ENCODE measurements around the gene MECP2. TPM values are rescaled to one million over a fixed set of nuclear protein-coding genes. Genes with fewer than 3 reads are reported as not detected.
A peak's percentile ranks its signal among the peaks of the same experiment; 100 is the strongest.

The MECP2 gene
- total and polyA plus RNA-seq, 2 of the 13 experiments (the other 11 are each of a cell fraction or from before 2014, with no cell fraction given), result 7.9 to 18.1 TPM

DNA sequence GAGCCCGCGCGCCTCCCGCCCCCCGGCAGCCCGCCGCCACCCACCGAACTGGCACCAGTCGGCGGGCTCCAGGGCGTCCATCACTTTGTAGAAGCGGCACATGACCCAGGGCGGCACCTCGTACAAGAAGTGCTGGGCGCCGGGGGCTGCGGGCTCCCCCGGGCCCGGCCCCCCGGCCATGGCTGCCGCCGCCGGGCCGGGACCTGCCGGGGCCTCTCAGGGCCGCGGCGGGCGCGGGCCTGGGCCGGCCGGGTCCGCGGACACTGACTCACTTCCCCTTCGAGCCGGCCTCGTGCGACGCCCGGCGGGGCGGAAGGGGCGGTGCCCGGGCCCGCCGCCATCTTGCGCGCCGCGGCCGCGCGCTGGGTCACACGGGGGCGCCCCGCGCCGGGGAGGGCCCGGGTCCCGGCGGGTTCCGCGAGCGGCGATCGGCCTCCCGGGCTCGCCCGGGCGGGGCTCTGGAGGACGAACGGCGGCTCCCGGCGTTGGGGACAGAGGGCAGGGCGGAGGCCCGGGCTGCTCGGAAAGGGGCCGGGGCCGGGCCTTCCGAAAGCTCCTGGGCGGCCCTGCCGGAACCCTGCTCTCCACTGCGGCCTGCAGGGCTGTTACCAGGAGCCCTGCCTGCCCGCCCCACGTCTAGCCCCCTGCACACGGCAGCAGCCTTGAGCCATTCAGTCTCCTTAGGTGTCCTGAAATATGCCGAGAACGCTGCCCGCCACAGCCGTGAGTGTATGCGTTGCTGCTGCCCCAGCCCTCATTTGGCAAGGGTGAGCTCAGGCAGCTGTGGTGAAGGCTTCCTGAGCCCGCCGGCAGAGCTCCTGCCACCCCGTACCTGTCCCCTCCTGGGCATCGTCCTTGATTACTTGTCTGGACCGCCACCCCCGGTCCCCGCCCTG lies 77.6 kb downstream of the MECP2 start, which contains the start of gene IRAK1 (continued):
- peak; percentile 61 for TF ChIP-seq ZFY (CRISPR knock-in tag; IDR thresholded peaks at IDR 0.05)
- TF ChIP-seq, protein P1, sequence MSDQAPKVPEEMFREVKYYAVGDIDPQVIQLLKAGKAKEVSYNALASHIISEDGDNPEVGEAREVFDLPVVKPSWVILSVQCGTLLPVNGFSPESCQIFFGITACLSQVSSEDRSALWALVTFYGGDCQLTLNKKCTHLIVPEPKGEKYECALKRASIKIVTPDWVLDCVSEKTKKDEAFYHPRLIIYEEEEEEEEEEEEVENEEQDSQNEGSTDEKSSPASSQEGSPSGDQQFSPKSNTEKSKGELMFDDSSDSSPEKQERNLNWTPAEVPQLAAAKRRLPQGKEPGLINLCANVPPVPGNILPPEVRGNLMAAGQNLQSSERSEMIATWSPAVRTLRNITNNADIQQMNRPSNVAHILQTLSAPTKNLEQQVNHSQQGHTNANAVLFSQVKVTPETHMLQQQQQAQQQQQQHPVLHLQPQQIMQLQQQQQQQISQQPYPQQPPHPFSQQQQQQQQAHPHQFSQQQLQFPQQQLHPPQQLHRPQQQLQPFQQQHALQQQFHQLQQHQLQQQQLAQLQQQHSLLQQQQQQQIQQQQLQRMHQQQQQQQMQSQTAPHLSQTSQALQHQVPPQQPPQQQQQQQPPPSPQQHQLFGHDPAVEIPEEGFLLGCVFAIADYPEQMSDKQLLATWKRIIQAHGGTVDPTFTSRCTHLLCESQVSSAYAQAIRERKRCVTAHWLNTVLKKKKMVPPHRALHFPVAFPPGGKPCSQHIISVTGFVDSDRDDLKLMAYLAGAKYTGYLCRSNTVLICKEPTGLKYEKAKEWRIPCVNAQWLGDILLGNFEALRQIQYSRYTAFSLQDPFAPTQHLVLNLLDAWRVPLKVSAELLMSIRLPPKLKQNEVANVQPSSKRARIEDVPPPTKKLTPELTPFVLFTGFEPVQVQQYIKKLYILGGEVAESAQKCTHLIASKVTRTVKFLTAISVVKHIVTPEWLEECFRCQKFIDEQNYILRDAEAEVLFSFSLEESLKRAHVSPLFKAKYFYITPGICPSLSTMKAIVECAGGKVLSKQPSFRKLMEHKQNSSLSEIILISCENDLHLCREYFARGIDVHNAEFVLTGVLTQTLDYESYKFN (CRISPR knock-in tag; conservative IDR thresholded peaks at IDR 0.05), result no peak
- TF ChIP-seq YY1 (IDR thresholded peaks at IDR 0.05; ENCODE audit: insufficient read depth, insufficient replicate concordance, low read depth, low read length), result peak; percentile 91
- TF ChIP-seq SRY (CRISPR knock-in tag; IDR thresholded peaks at IDR 0.05), result no peak
- TF ChIP-seq, protein P2, sequence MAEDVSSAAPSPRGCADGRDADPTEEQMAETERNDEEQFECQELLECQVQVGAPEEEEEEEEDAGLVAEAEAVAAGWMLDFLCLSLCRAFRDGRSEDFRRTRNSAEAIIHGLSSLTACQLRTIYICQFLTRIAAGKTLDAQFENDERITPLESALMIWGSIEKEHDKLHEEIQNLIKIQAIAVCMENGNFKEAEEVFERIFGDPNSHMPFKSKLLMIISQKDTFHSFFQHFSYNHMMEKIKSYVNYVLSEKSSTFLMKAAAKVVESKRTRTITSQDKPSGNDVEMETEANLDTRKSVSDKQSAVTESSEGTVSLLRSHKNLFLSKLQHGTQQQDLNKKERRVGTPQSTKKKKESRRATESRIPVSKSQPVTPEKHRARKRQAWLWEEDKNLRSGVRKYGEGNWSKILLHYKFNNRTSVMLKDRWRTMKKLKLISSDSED (CRISPR knock-in tag; IDR thresholded peaks at IDR 0.05), result no peak
- TF ChIP-seq ARHGAP35 (CRISPR knock-in tag; IDR thresholded peaks at IDR 0.05; ENCODE audit: borderline replicate concordance), result no peak
- TF ChIP-seq KLF13 (CRISPR knock-in tag; IDR thresholded peaks at IDR 0.05), result no peak
- TF ChIP-seq MAFG (CRISPR knock-in tag; IDR thresholded peaks at IDR 0.05), result no peak
- no peak for TF ChIP-seq ZFP36L2 (CRISPR knock-in tag; IDR thresholded peaks at IDR 0.05)
- TF ChIP-seq PPARG (CRISPR knock-in tag; conservative IDR thresholded peaks at IDR 0.05), result no peak
- no peak for TF ChIP-seq NAIF1 (CRISPR knock-in tag; IDR thresholded peaks at IDR 0.05; ENCODE audit: borderline replicate concordance)
- TF ChIP-seq MTF2 (CRISPR knock-in tag; IDR thresholded peaks at IDR 0.05; ENCODE audit: borderline replicate concordance), result no peak
- no peak for TF ChIP-seq ZNF772 (CRISPR knock-in tag; IDR thresholded peaks at IDR 0.05)
- TF ChIP-seq BHLHE40 (IDR thresholded peaks at IDR 0.05; ENCODE audit: low read length), result no peak
- no peak for TF ChIP-seq KMT2A (CRISPR knock-in tag; IDR thresholded peaks at IDR 0.05)
- TF ChIP-seq HDAC1 (CRISPR knock-in tag; IDR thresholded peaks at IDR 0.05), result no peak
- TF ChIP-seq, protein P3, sequence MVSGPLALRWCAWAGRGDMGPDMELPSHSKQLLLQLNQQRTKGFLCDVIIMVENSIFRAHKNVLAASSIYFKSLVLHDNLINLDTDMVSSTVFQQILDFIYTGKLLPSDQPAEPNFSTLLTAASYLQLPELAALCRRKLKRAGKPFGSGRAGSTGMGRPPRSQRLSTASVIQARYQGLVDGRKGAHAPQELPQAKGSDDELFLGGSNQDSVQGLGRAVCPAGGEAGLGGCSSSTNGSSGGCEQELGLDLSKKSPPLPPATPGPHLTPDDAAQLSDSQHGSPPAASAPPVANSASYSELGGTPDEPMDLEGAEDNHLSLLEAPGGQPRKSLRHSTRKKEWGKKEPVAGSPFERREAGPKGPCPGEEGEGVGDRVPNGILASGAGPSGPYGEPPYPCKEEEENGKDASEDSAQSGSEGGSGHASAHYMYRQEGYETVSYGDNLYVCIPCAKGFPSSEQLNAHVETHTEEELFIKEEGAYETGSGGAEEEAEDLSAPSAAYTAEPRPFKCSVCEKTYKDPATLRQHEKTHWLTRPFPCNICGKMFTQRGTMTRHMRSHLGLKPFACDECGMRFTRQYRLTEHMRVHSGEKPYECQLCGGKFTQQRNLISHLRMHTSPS (CRISPR knock-in tag; IDR thresholded peaks at IDR 0.05; ENCODE audit: low read depth), result no peak
- TF ChIP-seq GABPB1 (CRISPR knock-in tag; IDR thresholded peaks at IDR 0.05), result peak; percentile 19; the same call in 1 of the 2 replicates
- no peak for TF ChIP-seq PHF20 (CRISPR knock-in tag; IDR thresholded peaks at IDR 0.05)
- TF ChIP-seq, protein P4, sequence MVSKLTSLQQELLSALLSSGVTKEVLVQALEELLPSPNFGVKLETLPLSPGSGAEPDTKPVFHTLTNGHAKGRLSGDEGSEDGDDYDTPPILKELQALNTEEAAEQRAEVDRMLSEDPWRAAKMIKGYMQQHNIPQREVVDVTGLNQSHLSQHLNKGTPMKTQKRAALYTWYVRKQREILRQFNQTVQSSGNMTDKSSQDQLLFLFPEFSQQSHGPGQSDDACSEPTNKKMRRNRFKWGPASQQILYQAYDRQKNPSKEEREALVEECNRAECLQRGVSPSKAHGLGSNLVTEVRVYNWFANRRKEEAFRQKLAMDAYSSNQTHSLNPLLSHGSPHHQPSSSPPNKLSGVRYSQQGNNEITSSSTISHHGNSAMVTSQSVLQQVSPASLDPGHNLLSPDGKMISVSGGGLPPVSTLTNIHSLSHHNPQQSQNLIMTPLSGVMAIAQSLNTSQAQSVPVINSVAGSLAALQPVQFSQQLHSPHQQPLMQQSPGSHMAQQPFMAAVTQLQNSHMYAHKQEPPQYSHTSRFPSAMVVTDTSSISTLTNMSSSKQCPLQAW (CRISPR knock-in tag; IDR thresholded peaks at IDR 0.05), result no peak
